Panc1 (cell line): ENCODE results near the gene HES4. TPM values are rescaled to one million over a fixed set of nuclear protein-coding genes. Genes with fewer than 3 reads are reported as not detected.

Source experiments
- ATAC-seq: fragments of 200-7000 bp; cut with Tn5 transposase; 2 replicates; pipeline ENCODE4 v1.9.1; 2020; ENCODE audit warnings: mild to moderate bottlenecking, moderate library complexity
- BruUV-seq: library from RNA; stranded (reverse); fragments of 400-500 nt; replicated peaks from 2 replicates; lab custom pipeline; 2021; lab: Mats Ljungman, UMichigan
- CTCF ChIA-PET: fragments of 300-600 bp; sonication (Branson Sonifier 250); formaldehyde crosslinking; loops from one replicate; lab custom pipeline; 2022; ENCODE audit warnings: antibody characterized with exemption; lab: Charles Lee
- POLR2A ChIA-PET: fragments of 300-600 bp; sonication (Branson Sonifier 250); formaldehyde crosslinking; loops from one replicate; lab custom pipeline; 2022; ENCODE audit warnings: antibody characterized with exemption; lab: Charles Lee
- DNase-seq: peaks from one replicate; pipeline ENCODE4 v3.0.0-alpha.2; 2010; ENCODE audit warnings: low read depth, low spot score
- H3K27ac ChIP-seq: 2 replicates; pipeline ENCODE4 v1.5.1; 2011; ENCODE audit warnings: mild to moderate bottlenecking, low read length, inconsistent platforms
- H3K27me3 ChIP-seq: fragments of 200-500 bp; sonication (Bioruptor generic); 2 replicates; pipeline ENCODE4 v1.6.0; 2014; ENCODE audit warnings: low read length, inconsistent platforms; ENCODE audit not compliant: control insufficient read depth, insufficient read depth
- H3K36me3 ChIP-seq: fragments of 200-500 bp; sonication (Bioruptor generic); 2 replicates; pipeline ENCODE4 v1.5.1; 2014; ENCODE audit warnings: inconsistent platforms, mild to moderate bottlenecking, low read length, moderate library complexity; ENCODE audit not compliant: control insufficient read depth, insufficient read depth
- H3K4me1 ChIP-seq: 2 replicates; pipeline ENCODE4 v1.5.1; 2011; ENCODE audit warnings: inconsistent platforms, mild to moderate bottlenecking, low read length, moderate library complexity; ENCODE audit not compliant: control insufficient read depth, insufficient read depth
- H3K4me3 ChIP-seq, 2 experiments: 2 replicates each; pipeline ENCODE4 v1.5.1; 2011 to 2012; ENCODE audit warnings: low read depth in 2 of 2, low read length in 2 of 2, mild to moderate bottlenecking in 2 of 2, inconsistent platforms in 1 of 2, moderate library complexity in 1 of 2
- H3K9me3 ChIP-seq: fragments of 200-500 bp; sonication (Bioruptor generic); 2 replicates; pipeline ENCODE4 v1.5.1; 2014; ENCODE audit warnings: low read depth, mild to moderate bottlenecking, inconsistent platforms, low read length, moderate library complexity; ENCODE audit not compliant: control insufficient read depth, insufficient read depth
- CTCF ChIP-seq: fragments of 450-650 bp; IDR thresholded peaks from 2 replicates; pipeline ENCODE4 v1.5.1; 2017; ENCODE audit warnings: mild to moderate bottlenecking
- POLR2AphosphoS5 ChIP-seq: IDR thresholded peaks from 2 replicates; pipeline ENCODE4 v1.6.1; 2012; ENCODE audit warnings: mild to moderate bottlenecking, low read depth, low read length, moderate library complexity
- REST ChIP-seq, 2 experiments: IDR thresholded peaks; 2 replicates each; pipeline ENCODE4 v1.6.1; 2011 to 2012; ENCODE audit warnings: low read depth in 2 of 2, control low read depth in 1 of 2, low read length in 1 of 2, mild to moderate bottlenecking in 1 of 2, moderate library complexity in 1 of 2; ENCODE audit not compliant: insufficient read depth in 1 of 2
- SIN3A ChIP-seq: IDR thresholded peaks from 2 replicates; pipeline ENCODE4 v1.6.1; 2012; ENCODE audit warnings: low read depth, mild to moderate bottlenecking, low read length, moderate library complexity, borderline replicate concordance; ENCODE audit not compliant: insufficient read depth
- TCF7L2 ChIP-seq: IDR thresholded peaks from 2 replicates; pipeline ENCODE4 v1.6.1; 2011; ENCODE audit warnings: mild to moderate bottlenecking, low read depth, low read length, inconsistent platforms
- in situ Hi-C: cut with HindIII; loops from 2 replicates; pipeline ENCODE4 v1.10.0; 2016; ENCODE audit warnings: low sequenced_read_pairs, low pct_unique_long_range_greater_than_20kb
- intact Hi-C: fragments of 100-400 bp; cut with micrococcal nuclease; formaldehyde crosslinking; loops from one replicate; pipeline ENCODE4 v1.10.0; 2022; ENCODE audit not compliant: unreplicated experiment
- total RNA-seq: library from RNA; stranded (reverse); gene quantifications from one replicate; pipeline ENCODE4 v1.2.1, GENCODE V29; 2021; ENCODE audit not compliant: unreplicated experiment

The HES4 gene
- total RNA-seq, 1 experiment from 2014 or later: 74.2 TPM

GRCh38 chr1:1042835-1043234 is 42.9 kb upstream of the HES4 start:
- no peaks in the 10 kb centered on the region for H3K36me3 ChIP-seq

DNA sequence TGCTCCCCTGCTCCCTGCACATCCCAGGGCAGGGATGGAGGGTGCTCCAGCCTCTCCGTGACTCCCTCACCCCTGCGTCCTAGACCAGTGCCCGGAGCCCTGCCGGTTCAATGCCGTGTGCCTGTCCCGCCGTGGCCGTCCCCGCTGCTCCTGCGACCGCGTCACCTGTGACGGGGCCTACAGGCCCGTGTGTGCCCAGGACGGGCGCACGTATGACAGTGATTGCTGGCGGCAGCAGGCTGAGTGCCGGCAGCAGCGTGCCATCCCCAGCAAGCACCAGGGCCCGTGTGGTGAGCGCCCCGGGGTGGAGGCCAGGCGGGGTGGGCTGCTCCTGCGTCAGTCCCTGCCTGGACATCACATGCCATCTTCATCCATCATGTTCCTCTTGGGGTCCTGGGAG is 42.0 kb upstream of the HES4 start:
- Histone ChIP-seq H3K27ac (no peak overlapping the region), H3K9me3 (no peaks in the 10 kb centered on the region), H3K4me1 (peaks cover 8% of the 10 kb centered on the region; the same call in 1 of the 2 replicates), H3K36me3 (no peaks in the 10 kb centered on the region), H3K27me3 (no peaks in the 10 kb centered on the region), H3K4me3 (no peak overlapping the region)
- intact Hi-C loops (no loop called here), in situ Hi-C loops (no loop called here)
- no peak for TF ChIP-seq SIN3A
- no peak for TF ChIP-seq TCF7L2
- TF ChIP-seq CTCF: no peak
- TF ChIP-seq REST (IDR thresholded peaks at IDR 0.05; ENCODE audit: insufficient read depth in 1 of 2, low read depth in 2 of 2, low read length in 1 of 2): no peak
- TF ChIP-seq POLR2AphosphoS5: no peak
- ChIA-PET POLR2A (no interaction called here), CTCF (no interaction called here)
- DNase-seq (no peak), ATAC-seq (no peak)
- no TSS peak for BruUV-seq

More at GRCh38 chr1:1042835-1043234, 42.9 kb upstream of the HES4 start:
- Histone ChIP-seq H3K4me3 (no peak overlapping the region), H3K4me1 (peaks cover 8% of the 10 kb centered on the region; the same call in 1 of the 2 replicates), H3K27ac (no peak overlapping the region), H3K9me3 (no peaks in the 10 kb centered on the region), H3K27me3 (no peaks in the 10 kb centered on the region)
- intact Hi-C loops: no loop called here
- no peak for TF ChIP-seq TCF7L2
- BruUV-seq: no TSS peak
- ChIA-PET CTCF (no interaction called here), POLR2A (no interaction called here)
- in situ Hi-C loops: no loop called here
- ATAC-seq (no peak), DNase-seq (no peak)

DNA sequence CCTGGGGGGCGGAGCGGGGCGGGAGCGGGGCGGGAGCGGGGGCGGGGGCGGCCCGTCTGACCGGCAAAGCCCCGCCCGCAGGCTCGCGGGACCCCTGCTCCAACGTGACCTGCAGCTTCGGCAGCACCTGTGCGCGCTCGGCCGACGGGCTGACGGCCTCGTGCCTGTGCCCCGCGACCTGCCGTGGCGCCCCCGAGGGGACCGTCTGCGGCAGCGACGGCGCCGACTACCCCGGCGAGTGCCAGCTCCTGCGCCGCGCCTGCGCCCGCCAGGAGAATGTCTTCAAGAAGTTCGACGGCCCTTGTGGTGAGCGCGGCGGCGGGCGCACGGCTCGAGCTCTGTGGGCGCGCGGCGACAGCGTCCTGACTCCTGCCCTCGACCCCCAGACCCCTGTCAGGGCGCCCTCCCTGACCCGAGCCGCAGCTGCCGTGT is 41.2 kb upstream of the HES4 start:
- no TSS peak for BruUV-seq
- no peaks in the 10 kb centered on the region for H3K36me3 ChIP-seq

More for the DNA sequence above, 41.2 kb upstream of the HES4 start:
- H3K9me3 ChIP-seq: no peaks in the 10 kb centered on the region
- ChIA-PET POLR2A (no interaction called here), CTCF (no interaction called here)
- in situ Hi-C loops: no loop called here
- DNase-seq (no peak), ATAC-seq (no peak)
- H3K4me3 ChIP-seq: no peak overlapping the region
- H3K27me3 ChIP-seq: no peaks in the 10 kb centered on the region
- intact Hi-C loops: no loop called here
- TF ChIP-seq POLR2AphosphoS5 (no peak), REST (IDR thresholded peaks at IDR 0.05; ENCODE audit: insufficient read depth in 1 of 2, low read depth in 2 of 2, low read length in 1 of 2) (no peak), SIN3A (no peak), CTCF (no peak), TCF7L2 (no peak)
- peaks cover 8% of the 10 kb centered on the region; the same call in 1 of the 2 replicates for H3K4me1 ChIP-seq
- H3K27ac ChIP-seq: no peak overlapping the region
